Body of pancreas (tissue), 4 donors: ENCODE measurements around the gene RECK.

Experiments
- CTCF ChIP-seq, 7 experiments: fragments of 450-650 bp in 4 of 7; fragments of 200-600 bp in 3 of 7; sonication (generic) in 3 of 7; IDR thresholded peaks; one replicate each; pipeline ENCODE4 v1.5.1; 2016 to 2019; ENCODE audit warnings: antibody characterized with exemption in 7 of 7
- POLR2A ChIP-seq, 3 donors: fragments of 450-650 bp; IDR thresholded peaks; one replicate each; pipeline ENCODE4 v1.6.1; 2016; ENCODE audit warnings: antibody characterized with exemption in 3 of 3, mild to moderate bottlenecking in 2 of 3

- no peak for TF ChIP-seq CTCF (IDR thresholded peaks at IDR 0.05)
- TF ChIP-seq POLR2A (IDR thresholded peaks at IDR 0.05) = no peak
Measured at GRCh38 chr9:36143245-36143641, 106.5 kb downstream of the RECK start.
